Type B pancreatic cell (in vitro differentiated cells): Measurements from ENCODE around the gene SFRP5. TPM values are rescaled to one million over a fixed set of nuclear protein-coding genes. Genes with fewer than 3 reads are reported as not detected.

Experiments
- DNase-seq: peaks from one replicate; pipeline ENCODE4 v3.0.0; 2021; ENCODE audit warnings: mixed read lengths; ENCODE audit not compliant: unreplicated experiment; ENCODE audit errors: extremely low spot score
- H3K27ac Mint-ChIP-seq: 2 replicates; pipeline ENCODE4 v1.8.0; 2021; ENCODE audit warnings: mild to moderate bottlenecking, mixed read lengths
- H3K27me3 Mint-ChIP-seq: 2 replicates; pipeline ENCODE4 v1.8.0; 2021; ENCODE audit warnings: mixed read lengths
- H3K36me3 Mint-ChIP-seq: 2 replicates; pipeline ENCODE4 v1.8.0; 2021; ENCODE audit warnings: mixed read lengths
- H3K4me1 Mint-ChIP-seq: one replicate; pipeline ENCODE4 v1.8.0; 2021; ENCODE audit warnings: mixed read lengths; ENCODE audit not compliant: unreplicated experiment
- H3K4me3 Mint-ChIP-seq: 2 replicates; pipeline ENCODE4 v1.8.0; 2021; ENCODE audit warnings: mild to moderate bottlenecking, mixed read lengths
- H3K9me3 Mint-ChIP-seq: 2 replicates; pipeline ENCODE4 v1.8.0; 2021; ENCODE audit warnings: mixed read lengths
- CTCF ChIP-seq: fragments of 200-600 bp; sonication (generic); conservative IDR thresholded peaks from 2 replicates; pipeline ENCODE4 v1.5.0; 2021; ENCODE audit warnings: antibody characterized with exemption, mild to moderate bottlenecking
- total RNA-seq: library from RNA; stranded (reverse); gene quantifications from 2 replicates; pipeline ENCODE4 v1.2.1, GENCODE V29; 2021; ENCODE audit warnings: low replicate concordance

SFRP5 gene
- total RNA-seq, 1 donor from 2014 or later: 5.7 TPM

GRCh38 chr10:97724341-97724941, 47.4 kb downstream of the SFRP5 start:
- Mint-ChIP-seq H3K27me3 (no peaks in the 10 kb centered on the region), H3K4me3 (no peak overlapping the region), H3K9me3 (peaks cover 5% of the 10 kb centered on the region), H3K27ac (no peak overlapping the region), H3K36me3 (no peaks in the 10 kb centered on the region), H3K4me1 (peaks cover 9% of the 10 kb centered on the region)
- TF ChIP-seq CTCF: no peak
- DNase-seq: no peak

- peaks cover 5% of the 10 kb centered on the region for H3K9me3 Mint-ChIP-seq
- peaks cover 24% of the 10 kb centered on the region for H3K4me1 Mint-ChIP-seq
- no peaks in the 10 kb centered on the region for H3K27me3 Mint-ChIP-seq
- no peak for TF ChIP-seq CTCF
- no peak for DNase-seq
- H3K4me3 Mint-ChIP-seq: no peak overlapping the region
- peaks cover 3% of the 10 kb centered on the region for H3K36me3 Mint-ChIP-seq
- H3K27ac Mint-ChIP-seq: no peak overlapping the region
These were observed 48.8 kb downstream of the SFRP5 start for GRCh38 chr10:97723001-97723400.

- Mint-ChIP-seq H3K27ac (no peak overlapping the region), H3K36me3 (peaks cover 6% of the 10 kb centered on the region), H3K4me3 (no peak overlapping the region), H3K9me3 (peaks cover 5% of the 10 kb centered on the region), H3K4me1 (peaks cover 27% of the 10 kb centered on the region), H3K27me3 (no peaks in the 10 kb centered on the region)
- DNase-seq: no peak
- no peak for TF ChIP-seq CTCF
These were observed 49.7 kb downstream of the SFRP5 start for GRCh38 chr10:97721871-97722780.

- no peak for TF ChIP-seq CTCF
- H3K27ac Mint-ChIP-seq: no peak overlapping the region
- DNase-seq: no peak
- peaks cover 22% of the 10 kb centered on the region for H3K4me1 Mint-ChIP-seq
- no peaks in the 10 kb centered on the region for H3K27me3 Mint-ChIP-seq
- no peak overlapping the region for H3K4me3 Mint-ChIP-seq
- H3K36me3 Mint-ChIP-seq: peaks cover 11% of the 10 kb centered on the region
- no peaks in the 10 kb centered on the region for H3K9me3 Mint-ChIP-seq
These were observed 52.2 kb downstream of the SFRP5 start for GRCh38 chr10:97719602-97720001.

GRCh38 chr10:97718659-97719142, 53.1 kb downstream of the SFRP5 start:
- H3K9me3 Mint-ChIP-seq: no peaks in the 10 kb centered on the region
- H3K27ac Mint-ChIP-seq: peak overlapping the region; percentile 81
- no peak for TF ChIP-seq CTCF
- DNase-seq: no peak
- H3K4me1 Mint-ChIP-seq: peaks cover 22% of the 10 kb centered on the region
- H3K4me3 Mint-ChIP-seq: peak overlapping the region; percentile 30
- H3K36me3 Mint-ChIP-seq: peaks cover 11% of the 10 kb centered on the region
- H3K27me3 Mint-ChIP-seq: peaks cover 3% of the 10 kb centered on the region
